Endothelial cell of umbilical vein (primary cell): Measurements from ENCODE around the gene RPL11. TPM values are rescaled to one million over a fixed set of nuclear protein-coding genes. Genes with fewer than 3 reads are reported as not detected.

Source experiments
- BruUV-seq: library from RNA; stranded (reverse); fragments of 400-500 nt; replicated peaks from 2 replicates; lab custom pipeline; 2021; lab: Mats Ljungman, UMichigan
- CTCF ChIA-PET: fragments of 300-600, 350-600 bp; sonication (Branson Sonifier 250); formaldehyde crosslinking; loops from one replicate; lab custom pipeline; 2021; ENCODE audit warnings: antibody characterized with exemption, inconsistent platforms; lab: Charles Lee
- POLR2A ChIA-PET: fragments of 300-600, 350-600 bp; sonication (Branson Sonifier 250); formaldehyde crosslinking; loops from one replicate; lab custom pipeline; 2021; ENCODE audit warnings: antibody characterized with exemption, inconsistent platforms; lab: Charles Lee
- DNase-seq: peaks from one replicate; pipeline ENCODE4 v3.0.0-alpha.2; 2011; ENCODE audit warnings: low read depth, low spot score
- FAIRE-seq: peaks from 2 replicates; lab custom pipeline; 2011; peaks lifted over from hg19 to GRCh38; lab: Jason Lieb, UNC
- H2AFZ ChIP-seq: 2 replicates; pipeline ENCODE4 v1.6.0; 2012; ENCODE audit warnings: low read depth, low read length, control low read depth, inconsistent platforms
- H3K27ac ChIP-seq: 2 replicates; pipeline ENCODE4 v1.5.1; 2011; ENCODE audit warnings: low read depth, mild to moderate bottlenecking, control low read depth, low read length, moderate library complexity; ENCODE audit not compliant: insufficient read depth
- H3K27me3 ChIP-seq, 2 experiments: 2 replicates each; pipeline versions ENCODE4 v1.6.0 to v1.6.1; 2011; ENCODE audit warnings: low read length in 2 of 2, mixed read lengths in 1 of 2; ENCODE audit not compliant: control insufficient read depth in 2 of 2, insufficient read depth in 2 of 2
- H3K36me3 ChIP-seq, 2 experiments: 2 replicates in 1 of 2; 3 replicates in 1 of 2; pipeline ENCODE4 v1.5.1; 2011; ENCODE audit warnings: low read length in 2 of 2, mild to moderate bottlenecking in 1 of 2, moderate library complexity in 1 of 2; ENCODE audit not compliant: control insufficient read depth in 2 of 2, insufficient read depth in 2 of 2; ENCODE audit errors: extremely low read depth in 1 of 2
- H3K4me1 ChIP-seq: 3 replicates; pipeline ENCODE4 v1.5.1; 2011; ENCODE audit warnings: mild to moderate bottlenecking, low read length; ENCODE audit not compliant: control insufficient read depth, insufficient read depth; ENCODE audit errors: extremely low read depth
- H3K4me2 ChIP-seq: 2 replicates; pipeline ENCODE4 v1.6.1; 2011; ENCODE audit warnings: low read length, control low read depth, mixed read lengths; ENCODE audit not compliant: insufficient read depth
- H3K4me3 ChIP-seq, 3 experiments: fragments of 200-600 bp in 1 of 3; sonication (generic), shearing (Covaris generic) in 1 of 3; replicated peaks in 1 of 3; 2 replicates each; pipeline ENCODE4 v1.5.1; 2011 to 2016; ENCODE audit warnings: control low read depth in 3 of 3, low read length in 3 of 3, mild to moderate bottlenecking in 2 of 3, inconsistent platforms in 1 of 3, low read depth in 1 of 3, moderate library complexity in 1 of 3; ENCODE audit not compliant: insufficient read depth in 1 of 3
- H3K79me2 ChIP-seq: 2 replicates; pipeline ENCODE4 v1.6.0; 2012; ENCODE audit warnings: low read length, inconsistent platforms; ENCODE audit not compliant: control insufficient read depth, insufficient read depth
- H3K9ac ChIP-seq: replicated peaks from 2 replicates; pipeline ENCODE3; 2011; ENCODE audit warnings: low read length, control low read depth; ENCODE audit not compliant: insufficient read depth; ENCODE audit errors: extremely low read depth
- H3K9me1 ChIP-seq: replicated peaks from 3 replicates; pipeline ENCODE4 v1.6.0; 2011; ENCODE audit warnings: mild to moderate bottlenecking, low read length; ENCODE audit not compliant: control insufficient read depth, insufficient read depth; ENCODE audit errors: extremely low read depth
- H3K9me3 ChIP-seq: replicated peaks from 2 replicates; pipeline ENCODE4 v1.5.1; 2012; ENCODE audit warnings: low read length, inconsistent platforms; ENCODE audit not compliant: control insufficient read depth, insufficient read depth
- H4K20me1 ChIP-seq: replicated peaks from 2 replicates; pipeline ENCODE3; 2011; ENCODE audit warnings: mild to moderate bottlenecking, low read length; ENCODE audit not compliant: control insufficient read depth, insufficient read depth; ENCODE audit errors: extremely low read depth
- CTCF ChIP-seq, 2 donors: IDR thresholded peaks; 1 replicate in 1 of 2; 2 replicates in 1 of 2; pipeline ENCODE4 v1.5.1; 2011; ENCODE audit warnings: low read length in 2 of 2, mild to moderate bottlenecking in 2 of 2, moderate library complexity in 2 of 2, control low read depth in 1 of 2, inconsistent platforms in 1 of 2, low read depth in 1 of 2; ENCODE audit not compliant: insufficient read depth in 1 of 2; ENCODE audit errors: extremely low read depth in 1 of 2
- EZH2 ChIP-seq: IDR thresholded peaks from 2 replicates; pipeline ENCODE4 v1.6.1; 2012; ENCODE audit warnings: borderline replicate concordance, low read depth, mild to moderate bottlenecking, moderate library complexity, low read length, inconsistent platforms; ENCODE audit not compliant: severe bottlenecking
- FOS ChIP-seq: IDR thresholded peaks from 2 replicates; pipeline ENCODE4 v1.6.1; 2011; ENCODE audit warnings: mild to moderate bottlenecking, low read length, moderate library complexity, borderline replicate concordance; ENCODE audit not compliant: insufficient read depth
- GATA2 ChIP-seq: IDR thresholded peaks from 2 replicates; pipeline ENCODE4 v1.7.0; 2011; ENCODE audit warnings: low read depth, mild to moderate bottlenecking, moderate library complexity, mixed read lengths, low read length; ENCODE audit not compliant: insufficient read length, insufficient read depth
- JUN ChIP-seq: IDR thresholded peaks from 2 replicates; pipeline ENCODE4 v1.6.1; 2011; ENCODE audit warnings: borderline replicate concordance, low read depth; ENCODE audit not compliant: insufficient read length, insufficient read depth
- MYC ChIP-seq: IDR thresholded peaks from one replicate; pipeline ENCODE4 v1.6.1; 2011; ENCODE audit warnings: mild to moderate bottlenecking, low read depth, low read length
- POLR2A ChIP-seq: IDR thresholded peaks from 2 replicates; pipeline ENCODE4 v1.6.1; 2012; ENCODE audit warnings: low read depth, mild to moderate bottlenecking, control low read depth, low read length
- POLR2AphosphoS5 ChIP-seq: IDR thresholded peaks from 2 replicates; pipeline ENCODE4 v1.6.1; 2012; ENCODE audit warnings: low read depth, mild to moderate bottlenecking, control low read depth, low read length, moderate library complexity; ENCODE audit not compliant: insufficient read depth
- dilution Hi-C: fragments of 300-500 bp; cut with MboI; formaldehyde crosslinking; loops from one replicate; pipeline ENCODE4 v1.15.0; 2019; ENCODE audit warnings: low sequenced_read_pairs; ENCODE audit not compliant: extremely low pct_ligation_motif_present
- intact Hi-C: fragments of 100-400 bp; cut with micrococcal nuclease; formaldehyde crosslinking; loops from one replicate; pipeline ENCODE4 v1.10.0; 2022
- polyA plus RNA-seq, 4 experiments: library from polyadenylated mRNA; depleted of rRNA in 3 of 4; stranded (reverse) in 3 of 4; unstranded in 1 of 4; fragments of >200 nt; gene quantifications; 2 replicates each; pipeline versions ENCODE4 v1.2.1 to v1.2.3, GENCODE V29; 2011 to 2012; ENCODE audit warnings: missing spikeins in 1 of 4
- total RNA-seq: library from RNA; stranded (reverse); gene quantifications from 2 replicates; pipeline ENCODE4 v1.2.3, GENCODE V29; 2021
- TF ChIP-seq, protein P1 (sequence below): IDR thresholded peaks from 2 replicates; pipeline ENCODE4 v1.6.1; 2011; ENCODE audit not compliant: insufficient read depth, insufficient read length

Gene RPL11
- total and polyA plus RNA-seq, 2 donors (not counting 3 experiments of a cell fraction or from before 2014, with no cell fraction given) = 861 to 1,084 TPM

DNA sequence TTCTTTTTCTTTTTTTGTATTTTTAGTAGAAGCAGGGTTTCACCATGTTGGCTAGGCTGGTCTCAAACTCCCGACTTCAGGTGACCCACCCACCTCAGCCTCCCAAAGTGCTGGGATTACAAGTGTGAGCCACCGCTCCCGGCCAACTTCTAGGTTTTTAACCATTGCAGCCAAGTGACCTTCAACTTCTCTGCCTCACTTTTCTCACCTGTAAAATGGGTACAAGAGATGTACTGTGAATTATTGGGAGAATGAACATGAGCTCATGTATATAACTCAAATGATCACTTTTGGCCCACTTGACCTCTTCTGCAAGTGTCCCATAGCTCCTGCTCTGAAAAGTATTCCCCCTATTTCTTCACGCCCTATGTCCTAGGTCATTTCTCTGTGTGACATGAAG is 11.8 kb upstream of the RPL11 start:
- POLR2A ChIA-PET = no interaction called here
- dilution Hi-C loops = no loop called here

DNA sequence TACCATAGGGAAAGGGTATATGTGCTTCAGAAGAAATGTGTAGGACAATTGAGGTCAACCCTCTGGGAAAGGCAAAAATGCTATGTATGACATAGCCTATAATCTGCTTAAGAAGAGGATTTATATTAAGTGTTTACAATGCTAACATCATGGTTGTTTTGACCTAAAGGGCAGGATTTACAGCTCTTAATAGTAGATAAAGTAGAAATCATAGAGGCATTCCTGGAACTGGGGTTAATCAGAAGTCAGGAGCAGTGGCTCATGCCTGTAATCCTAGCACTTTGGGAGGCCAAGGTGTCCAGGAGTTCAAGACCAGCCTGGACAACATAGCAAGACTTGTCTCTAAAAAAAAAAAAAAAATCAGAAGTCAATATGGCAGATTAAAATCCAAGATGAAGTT is 8.7 kb upstream of the RPL11 start:
- dilution Hi-C loops = no loop called here

More for the DNA sequence above, 11.8 kb upstream of the RPL11 start:
- Histone ChIP-seq H3K4me3 (no peak overlapping the region), H3K27ac (no peak overlapping the region), H3K4me2 (no peak overlapping the region), H2AFZ (no peak overlapping the region), H3K79me2 (no peaks in the 10 kb centered on the region), H3K9me1 (no peaks in the 10 kb centered on the region), H3K36me3 (no peaks in the 10 kb centered on the region), H3K4me1 (no peaks in the 10 kb centered on the region), H3K27me3 (peaks cover 2 to 6% of the 10 kb centered on the region in 2 experiments), H4K20me1 (no peaks in the 10 kb centered on the region), H3K9me3 (no peaks in the 10 kb centered on the region), H3K9ac (no peak overlapping the region)
- BruUV-seq = no TSS peak
- FAIRE-seq = no peak
- intact Hi-C loops = no loop called here
- no peak for DNase-seq
- TF ChIP-seq POLR2A = no peak
- no peak for TF ChIP-seq EZH2
- TF ChIP-seq, protein P1, sequence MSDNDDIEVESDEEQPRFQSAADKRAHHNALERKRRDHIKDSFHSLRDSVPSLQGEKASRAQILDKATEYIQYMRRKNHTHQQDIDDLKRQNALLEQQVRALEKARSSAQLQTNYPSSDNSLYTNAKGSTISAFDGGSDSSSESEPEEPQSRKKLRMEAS = no peak
- TF ChIP-seq MYC = no peak
- TF ChIP-seq FOS = no peak
- no peak for TF ChIP-seq JUN
- CTCF ChIA-PET = interaction anchor here (0.7 to 2.6 kb wide), 3 partner anchors 9 to 25 kb away, joined by 4 to 10 read pairs (median 5); partner anchors contain the start of gene RPL11

More for the DNA sequence above, 8.7 kb upstream of the RPL11 start:
- no peaks in the 10 kb centered on the region for H4K20me1 ChIP-seq
- H3K27ac ChIP-seq = no peak overlapping the region
- BruUV-seq = no TSS peak
- no peaks in the 10 kb centered on the region for H3K79me2 ChIP-seq
- no peak overlapping the region for H3K4me2 ChIP-seq
- no peaks in the 10 kb centered on the region for H3K36me3 ChIP-seq
- no peaks in the 10 kb centered on the region for H3K9me3 ChIP-seq
- no peak overlapping the region for H3K4me3 ChIP-seq
- H3K9me1 ChIP-seq = no peaks in the 10 kb centered on the region
- TF ChIP-seq, protein P1 = no peak
- TF ChIP-seq MYC (no peak), GATA2 (no peak), POLR2A (no peak), FOS (no peak), POLR2AphosphoS5 (no peak), EZH2 (no peak), CTCF (IDR thresholded peaks at IDR 0.05; ENCODE audit: extremely low read depth in 1 of 2, insufficient read depth in 1 of 2, low read depth in 1 of 2, low read length in 2 of 2) (no peak), JUN (no peak)
- H2AFZ ChIP-seq = no peak overlapping the region
- ChIA-PET CTCF (interaction anchor here (1.5 to 2.2 kb wide), 4 partner anchors 9 to 46 kb away, joined by 3 to 10 read pairs (median 4); partner anchors contain the start of gene RPL11), POLR2A (interaction anchor here (1.1 kb wide), 1 partner anchor 8 kb away, joined by 3 read pairs; the partner anchor contains the start of gene RPL11)
- H3K9ac ChIP-seq = no peak overlapping the region
- DNase-seq (no peak), FAIRE-seq (no peak)
- peaks cover 2 to 3% of the 10 kb centered on the region in 2 experiments for H3K27me3 ChIP-seq
- no peaks in the 10 kb centered on the region for H3K4me1 ChIP-seq
- intact Hi-C loops = no loop called here
